ENCODE measurements around the gene DYRK1A.

GRCh38 chr21:37455504-37455911 is 88.9 kb downstream of the DYRK1A start:
- TF ChIP-seq EP300 (IDR thresholded peaks at IDR 0.05) (no peak), CTCF (IDR thresholded peaks at IDR 0.05) (no peak), POLR2A (IDR thresholded peaks at IDR 0.05; ENCODE audit: low read depth) (no peak), POLR2AphosphoS5 (IDR thresholded peaks at IDR 0.05) (no peak)

Data from esophagus muscularis mucosa (tissue), 4 donors.